Smooth muscle cell (in vitro differentiated cells): ENCODE data around the gene TMEM86B. TPM values are rescaled to one million over a fixed set of nuclear protein-coding genes. Genes with fewer than 3 reads are reported as not detected.

Source experiments
- DNase-seq: peaks from one replicate; lab custom pipeline; 2025; ENCODE audit not compliant: unreplicated experiment; lab: John Stamatoyannopoulos, UW
- H2AFZ ChIP-seq: fragments of 200-600 bp; sonication (generic); 2 replicates; pipeline ENCODE4 v1.6.0; 2016; ENCODE audit warnings: antibody characterized with exemption, low read depth, mild to moderate bottlenecking
- H3F3A ChIP-seq: fragments of 200-600 bp; sonication (generic); 2 replicates; pipeline ENCODE4 v1.6.0; 2017; ENCODE audit warnings: antibody characterized with exemption, low read depth
- H3K27ac ChIP-seq: fragments of 200-600 bp; sonication (generic); 2 replicates; pipeline ENCODE4 v1.5.1; 2016; ENCODE audit warnings: low read depth, mild to moderate bottlenecking
- H3K27me3 ChIP-seq: fragments of 200-600 bp; sonication (generic); 2 replicates; pipeline ENCODE4 v1.6.1; 2016; ENCODE audit warnings: low read depth, mild to moderate bottlenecking
- H3K36me3 ChIP-seq: fragments of 200-600 bp; sonication (generic); 2 replicates; pipeline ENCODE4 v1.5.1; 2016; ENCODE audit warnings: low read depth
- H3K4me1 ChIP-seq: fragments of 200-600 bp; sonication (generic); 2 replicates; pipeline ENCODE4 v1.5.1; 2016; ENCODE audit warnings: low read depth
- H3K4me2 ChIP-seq: fragments of 200-600 bp; sonication (generic); 2 replicates; pipeline ENCODE4 v1.6.0; 2016; ENCODE audit warnings: mild to moderate bottlenecking
- H3K4me3 ChIP-seq: fragments of 200-600 bp; sonication (generic); 2 replicates; pipeline ENCODE4 v1.5.1; 2016; ENCODE audit warnings: mild to moderate bottlenecking
- H3K79me2 ChIP-seq: fragments of 200-600 bp; sonication (generic); 2 replicates; pipeline ENCODE4 v1.6.0; 2016; ENCODE audit warnings: low read depth, mild to moderate bottlenecking
- H3K9ac ChIP-seq: fragments of 200-600 bp; sonication (generic); 2 replicates; pipeline ENCODE4 v1.6.0; 2016; ENCODE audit warnings: low read depth
- H3K9me3 ChIP-seq: fragments of 200-600 bp; sonication (generic); replicated peaks from 2 replicates; pipeline ENCODE4 v1.5.1; 2016; ENCODE audit warnings: low read depth
- H4K20me1 ChIP-seq: fragments of 200-600 bp; sonication (generic); 2 replicates; pipeline ENCODE4 v1.6.0; 2016; ENCODE audit warnings: low read depth
- WGBS: methylation state at CpG from one replicate; pipeline ENCODE4 v1.1.7; 2016; ENCODE audit warnings: low lambda C conversion rate; 5-methylcytosine and 5-hydroxymethylcytosine counted together
- polyA plus RNA-seq: library from polyadenylated mRNA; unstranded; fragments of >200 nt; fragmentation: Nextera tagmentation; extraction: Ambion mirVana; gene quantifications from 2 replicates; pipeline ENCODE4 v1.2.1, GENCODE V29; 2016
- total RNA-seq: library from RNA; depleted of rRNA; stranded (reverse); fragments of >200 nt; gene quantifications from 2 replicates; pipeline ENCODE4 v1.2.3, GENCODE V29; 2014
- TF ChIP-seq, protein P1 (sequence below): fragments of 200-600 bp; sonication (generic); IDR thresholded peaks from 2 replicates; pipeline ENCODE4 v1.5.1; 2017; ENCODE audit warnings: borderline replicate concordance, mild to moderate bottlenecking, antibody characterized with exemption; ENCODE audit not compliant: insufficient read depth, poor library complexity, severe bottlenecking

TMEM86B gene
- total and polyA plus RNA-seq, 2 experiments from 2014 or later: 2.1 to 2.6 TPM

GRCh38 chr19:55242517-55242916 is 14.0 kb upstream of the TMEM86B start:
- no peak for DNase-seq
- Histone ChIP-seq H3K4me1 (no peaks in the 10 kb centered on the region), H3K4me2 (no peak overlapping the region), H3K9ac (no peak overlapping the region), H3F3A (no peaks in the 10 kb centered on the region), H3K4me3 (no peak overlapping the region), H3K27me3 (no peaks in the 10 kb centered on the region), H3K36me3 (no peaks in the 10 kb centered on the region), H3K79me2 (peaks cover 10% of the 10 kb centered on the region), H3K27ac (no peak overlapping the region), H3K9me3 (no peaks in the 10 kb centered on the region), H4K20me1 (peaks cover 39% of the 10 kb centered on the region), H2AFZ (no peak overlapping the region)
- TF ChIP-seq, protein P1, sequence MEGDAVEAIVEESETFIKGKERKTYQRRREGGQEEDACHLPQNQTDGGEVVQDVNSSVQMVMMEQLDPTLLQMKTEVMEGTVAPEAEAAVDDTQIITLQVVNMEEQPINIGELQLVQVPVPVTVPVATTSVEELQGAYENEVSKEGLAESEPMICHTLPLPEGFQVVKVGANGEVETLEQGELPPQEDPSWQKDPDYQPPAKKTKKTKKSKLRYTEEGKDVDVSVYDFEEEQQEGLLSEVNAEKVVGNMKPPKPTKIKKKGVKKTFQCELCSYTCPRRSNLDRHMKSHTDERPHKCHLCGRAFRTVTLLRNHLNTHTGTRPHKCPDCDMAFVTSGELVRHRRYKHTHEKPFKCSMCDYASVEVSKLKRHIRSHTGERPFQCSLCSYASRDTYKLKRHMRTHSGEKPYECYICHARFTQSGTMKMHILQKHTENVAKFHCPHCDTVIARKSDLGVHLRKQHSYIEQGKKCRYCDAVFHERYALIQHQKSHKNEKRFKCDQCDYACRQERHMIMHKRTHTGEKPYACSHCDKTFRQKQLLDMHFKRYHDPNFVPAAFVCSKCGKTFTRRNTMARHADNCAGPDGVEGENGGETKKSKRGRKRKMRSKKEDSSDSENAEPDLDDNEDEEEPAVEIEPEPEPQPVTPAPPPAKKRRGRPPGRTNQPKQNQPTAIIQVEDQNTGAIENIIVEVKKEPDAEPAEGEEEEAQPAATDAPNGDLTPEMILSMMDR: no peak
- 87% methylated on average over 7 of the region's 7 CpGs for WGBS

- H3F3A ChIP-seq: no peaks in the 10 kb centered on the region
- H4K20me1 ChIP-seq: peaks cover 33% of the 10 kb centered on the region
- no peak overlapping the region for H2AFZ ChIP-seq
- H3K27ac ChIP-seq: no peak overlapping the region
- no peaks in the 10 kb centered on the region for H3K27me3 ChIP-seq
- H3K36me3 ChIP-seq: no peaks in the 10 kb centered on the region
- H3K9me3 ChIP-seq: no peaks in the 10 kb centered on the region
- H3K79me2 ChIP-seq: peaks cover 10% of the 10 kb centered on the region
- TF ChIP-seq, protein P1: no peak
- DNase-seq: no peak
- H3K9ac ChIP-seq: no peak overlapping the region
- H3K4me1 ChIP-seq: no peaks in the 10 kb centered on the region
- 95% methylated on average over 16 of the region's 16 CpGs for WGBS
- no peak overlapping the region for H3K4me3 ChIP-seq
- no peak overlapping the region for H3K4me2 ChIP-seq
These were observed 13.4 kb upstream of the TMEM86B start for GRCh38 chr19:55241935-55242464.

DNA sequence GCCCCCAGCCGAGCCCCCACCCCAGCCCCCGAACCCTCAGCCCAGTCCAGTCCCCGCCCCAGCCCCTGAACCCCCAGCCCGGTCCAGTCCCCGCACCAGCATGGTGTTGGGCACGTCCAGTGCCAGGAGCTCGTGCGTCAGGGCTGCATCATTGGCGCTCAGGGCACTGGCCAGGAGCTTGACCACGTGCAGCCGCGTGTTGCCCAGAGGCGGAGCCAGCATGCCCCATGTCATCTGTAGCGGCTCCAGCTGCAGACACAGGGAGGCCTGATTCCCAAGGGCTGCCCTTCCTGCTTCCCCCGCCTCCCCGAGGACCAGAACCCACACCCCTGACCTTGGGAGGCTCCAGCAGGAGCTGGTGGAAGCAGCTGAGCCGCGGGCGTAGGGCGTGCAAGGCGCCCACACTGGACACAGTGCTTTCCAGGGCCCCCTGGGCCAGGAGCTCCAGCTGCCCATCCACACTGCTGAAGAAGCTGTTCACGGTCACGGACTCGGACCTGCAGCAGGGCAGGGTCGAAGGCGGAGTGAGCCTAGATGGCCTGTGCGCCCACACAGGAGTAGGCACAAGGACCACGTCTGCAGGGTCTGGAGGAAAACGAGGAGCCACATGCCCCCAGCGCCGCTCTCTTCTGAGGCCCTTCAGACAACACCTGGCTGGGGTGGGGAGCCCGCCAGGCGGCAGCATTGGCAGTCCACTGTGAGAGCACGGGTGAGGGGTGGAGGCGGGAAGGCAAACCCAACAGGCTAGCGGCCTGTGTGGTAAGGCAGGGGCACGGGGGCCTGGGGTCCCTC is 12.8 kb upstream of the TMEM86B start:
- peaks cover 5% of the 10 kb centered on the region for H3K79me2 ChIP-seq
- H3K27me3 ChIP-seq: no peaks in the 10 kb centered on the region
- no peak overlapping the region for H2AFZ ChIP-seq
- no peaks in the 10 kb centered on the region for H3K36me3 ChIP-seq
- H3K9me3 ChIP-seq: no peaks in the 10 kb centered on the region
- H3K4me3 ChIP-seq: no peak overlapping the region
- 98% methylated on average over 31 of the region's 37 CpGs for WGBS
- DNase-seq: no peak
- TF ChIP-seq, protein P1: no peak
- H3F3A ChIP-seq: no peaks in the 10 kb centered on the region
- no peaks in the 10 kb centered on the region for H3K4me1 ChIP-seq
- H3K27ac ChIP-seq: no peak overlapping the region
- H3K4me2 ChIP-seq: no peak overlapping the region
- H4K20me1 ChIP-seq: peaks cover 28% of the 10 kb centered on the region
- H3K9ac ChIP-seq: no peak overlapping the region

GRCh38 chr19:55240713-55241020 is 12.1 kb upstream of the TMEM86B start:
- Histone ChIP-seq H3K27ac (no peak overlapping the region), H3K4me2 (no peak overlapping the region), H3F3A (no peaks in the 10 kb centered on the region), H3K36me3 (no peaks in the 10 kb centered on the region), H2AFZ (no peak overlapping the region), H3K27me3 (no peaks in the 10 kb centered on the region), H3K9me3 (no peaks in the 10 kb centered on the region), H3K9ac (no peak overlapping the region), H3K79me2 (no peaks in the 10 kb centered on the region), H3K4me3 (no peak overlapping the region), H3K4me1 (no peaks in the 10 kb centered on the region), H4K20me1 (peaks cover 21% of the 10 kb centered on the region)
- DNase-seq: no peak
- WGBS: 95% methylated on average over 6 of the region's 6 CpGs
- TF ChIP-seq, protein P1: no peak
